ENCODE results near the gene ANKRD66. TPM values are rescaled to one million over a fixed set of nuclear protein-coding genes. Genes with fewer than 3 reads are reported as not detected.

Gene ANKRD66
- total RNA-seq, 3 donors from 2014 or later = not detected

GRCh38 chr6:46776070-46776712 lies 29.5 kb downstream of the ANKRD66 start:
- Histone ChIP-seq H3K4me3 (no peak overlapping the region), H3K36me3 (ENCODE audit: low read depth) (no peaks in the 10 kb centered on the region), H3K4me1 (ENCODE audit: low read depth) (peaks cover 5% of the 10 kb centered on the region), H3K9me3 (no peaks in the 10 kb centered on the region)
- no peak for ATAC-seq
- DNase-seq = no peak
- TF ChIP-seq CTCF (IDR thresholded peaks at IDR 0.05) = no peak
- intact Hi-C loops (cut with DNase I, micrococcal nuclease) = no loop called here

DNA sequence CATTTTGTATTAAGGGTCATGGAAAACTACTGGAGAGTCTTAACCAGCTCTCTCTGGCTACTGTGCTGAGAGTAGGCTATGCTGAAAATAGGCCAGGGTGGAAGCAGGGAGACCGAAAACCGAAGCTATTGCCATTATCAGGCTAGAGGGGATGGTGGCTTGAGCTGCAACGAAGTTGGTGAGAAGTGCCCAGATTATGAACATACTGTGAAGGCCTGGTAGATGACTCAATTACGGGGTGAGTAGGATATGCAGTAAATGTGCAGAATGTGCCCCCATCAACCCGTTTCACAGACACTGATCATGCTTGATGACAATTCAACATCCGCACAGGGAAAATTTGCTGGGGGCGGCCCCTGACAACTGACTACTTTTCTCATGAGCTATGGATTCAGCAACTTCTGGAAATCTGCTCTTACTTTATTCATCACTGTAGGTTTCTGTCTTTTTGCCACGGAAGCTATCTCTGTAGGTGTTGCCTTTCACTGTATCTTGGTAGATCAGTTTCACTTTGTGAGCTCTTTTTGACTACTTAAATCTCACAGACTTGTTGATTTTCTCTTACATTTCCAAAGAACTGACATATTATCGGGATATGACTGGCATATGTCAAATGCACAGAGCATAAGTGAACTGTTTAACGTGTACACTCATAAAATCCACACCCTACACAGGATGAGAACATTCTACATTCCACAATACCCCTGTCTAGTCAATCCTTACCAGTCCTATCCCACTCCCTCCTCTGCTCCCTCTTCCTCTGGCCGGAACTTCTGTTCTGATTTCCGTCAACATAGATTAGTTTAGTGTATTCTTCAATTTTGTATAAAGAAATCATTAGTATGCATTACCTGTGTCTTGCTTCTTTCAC lies 31.0 kb downstream of the ANKRD66 start:
- TF ChIP-seq CTCF (IDR thresholded peaks at IDR 0.05) = no peak
- Histone ChIP-seq H3K36me3 (ENCODE audit: low read depth) (no peaks in the 10 kb centered on the region), H3K9me3 (no peaks in the 10 kb centered on the region), H3K4me1 (ENCODE audit: low read depth) (peaks cover 5% of the 10 kb centered on the region), H3K4me3 (no peak overlapping the region)
- intact Hi-C loops (cut with DNase I, micrococcal nuclease) = no loop called here
- DNase-seq (no peak), ATAC-seq (peak; percentile 71)

GRCh38 chr6:46781478-46782378 lies 35.0 kb downstream of the ANKRD66 start:
- H3K4me3 ChIP-seq = no peak overlapping the region
- TF ChIP-seq CTCF (IDR thresholded peaks at IDR 0.05) = peak; percentile 22
- H3K36me3 ChIP-seq (ENCODE audit: low read depth) = no peaks in the 10 kb centered on the region
- peaks cover 5% of the 10 kb centered on the region for H3K4me1 ChIP-seq (ENCODE audit: low read depth)
- H3K9me3 ChIP-seq = no peaks in the 10 kb centered on the region
- ATAC-seq = peak; percentile 66
- peak in 1 of 3 donors; percentile 90 for DNase-seq
- intact Hi-C loops (cut with DNase I, micrococcal nuclease) = no loop called here

GRCh38 chr6:46784535-46784934 lies 37.8 kb downstream of the ANKRD66 start:
- DNase-seq = no peak

More at GRCh38 chr6:46784535-46784934, 37.8 kb downstream of the ANKRD66 start:
- Histone ChIP-seq H3K4me1 (ENCODE audit: low read depth) (peaks cover 1% of the 10 kb centered on the region), H3K36me3 (ENCODE audit: low read depth) (no peaks in the 10 kb centered on the region), H3K4me3 (no peak overlapping the region), H3K9me3 (no peaks in the 10 kb centered on the region)
- TF ChIP-seq CTCF (IDR thresholded peaks at IDR 0.05) = no peak
- ATAC-seq = no peak
- intact Hi-C loops (cut with DNase I, micrococcal nuclease) = no loop called here

All from mucosa of descending colon (tissue), 3 donors.